ENCODE data around the gene APEH. TPM values are rescaled to one million over a fixed set of nuclear protein-coding genes. Genes with fewer than 3 reads are reported as not detected.

The APEH gene
- total and polyA plus RNA-seq, 10 of the 15 experiments (the other 5 are each of a cell fraction or from before 2014, with no cell fraction given): 74.4 to 214 (median 131) TPM

- TF ChIP-seq SMARCA5 (IDR thresholded peaks at IDR 0.05) (no peak), ZBTB11 (CRISPR knock-in tag; IDR thresholded peaks at IDR 0.05) (peak; percentile 87), RFX5 (IDR thresholded peaks at IDR 0.05; ENCODE audit: low read depth, low read length) (no peak), RELB (IDR thresholded peaks at IDR 0.05; ENCODE audit: low read depth) (peak; percentile 75), PAX5 (IDR thresholded peaks at IDR 0.05; ENCODE audit: borderline replicate concordance, low read depth, low read length) (no peak; the same call in 1 of the 2 replicates), E2F4 (IDR thresholded peaks at IDR 0.05; ENCODE audit: low read depth, low read length) (no peak), CEBPZ (IDR thresholded peaks at IDR 0.05; ENCODE audit: low read depth, low read length) (no peak; the same call in 1 of the 2 replicates), ZBED1 (IDR thresholded peaks at IDR 0.05; ENCODE audit: borderline replicate concordance) (no peak), ETV6 (conservative IDR thresholded peaks at IDR 0.05 in 1 of 2, IDR thresholded peaks at IDR 0.05 in 1 of 2; ENCODE audit: borderline replicate concordance in 1 of 2, low read depth in 1 of 2) (no peak), BACH1 (IDR thresholded peaks at IDR 0.05; ENCODE audit: borderline replicate concordance) (peak; percentile 34; the same call in 1 of the 2 replicates), IRF3 (IDR thresholded peaks at IDR 0.05) (0 out of 2 replicates have a peak, but pooled peaks have one; percentile 11), JUNB (IDR thresholded peaks at IDR 0.05) (no peak), GATAD2B (conservative IDR thresholded peaks at IDR 0.05; ENCODE audit: low read depth) (peak; percentile 64; the same call in 1 of the 2 replicates), ZNF207 (IDR thresholded peaks at IDR 0.05; ENCODE audit: borderline replicate concordance) (peak; percentile 69; the same call in 1 of the 2 replicates), LARP7 (IDR thresholded peaks at IDR 0.05) (peak; percentile 67), CREB1 (IDR thresholded peaks at IDR 0.05; ENCODE audit: low read depth) (no peak), NRF1 (conservative IDR thresholded peaks at IDR 0.05; ENCODE audit: low read depth, low read length) (peak; percentile 87), CREM (IDR thresholded peaks at IDR 0.05; ENCODE audit: low read depth) (peak; percentile 46; the same call in 1 of the 2 replicates)
Measured at GRCh38 chr3:49689046-49689907, 15.1 kb downstream of the APEH start, which contains the start of the genes MST1 and RNF123 (continued).

Measured in GM12878 (cell line).